CD4-positive, alpha-beta T cell treated with Interleukin-10 for 1 hour (primary cell): Measurements from ENCODE around the gene IQGAP1.
"Not testable (repeated sequence)": the region's sequence is repeated elsewhere in the genome, so short reads cannot be mapped to it uniquely, and the experiment has no call there.

Experiments
- DNase-seq: peaks from one replicate; pipeline ENCODE4 v3.0.0-alpha.2; 2020

Gene IQGAP1

DNA sequence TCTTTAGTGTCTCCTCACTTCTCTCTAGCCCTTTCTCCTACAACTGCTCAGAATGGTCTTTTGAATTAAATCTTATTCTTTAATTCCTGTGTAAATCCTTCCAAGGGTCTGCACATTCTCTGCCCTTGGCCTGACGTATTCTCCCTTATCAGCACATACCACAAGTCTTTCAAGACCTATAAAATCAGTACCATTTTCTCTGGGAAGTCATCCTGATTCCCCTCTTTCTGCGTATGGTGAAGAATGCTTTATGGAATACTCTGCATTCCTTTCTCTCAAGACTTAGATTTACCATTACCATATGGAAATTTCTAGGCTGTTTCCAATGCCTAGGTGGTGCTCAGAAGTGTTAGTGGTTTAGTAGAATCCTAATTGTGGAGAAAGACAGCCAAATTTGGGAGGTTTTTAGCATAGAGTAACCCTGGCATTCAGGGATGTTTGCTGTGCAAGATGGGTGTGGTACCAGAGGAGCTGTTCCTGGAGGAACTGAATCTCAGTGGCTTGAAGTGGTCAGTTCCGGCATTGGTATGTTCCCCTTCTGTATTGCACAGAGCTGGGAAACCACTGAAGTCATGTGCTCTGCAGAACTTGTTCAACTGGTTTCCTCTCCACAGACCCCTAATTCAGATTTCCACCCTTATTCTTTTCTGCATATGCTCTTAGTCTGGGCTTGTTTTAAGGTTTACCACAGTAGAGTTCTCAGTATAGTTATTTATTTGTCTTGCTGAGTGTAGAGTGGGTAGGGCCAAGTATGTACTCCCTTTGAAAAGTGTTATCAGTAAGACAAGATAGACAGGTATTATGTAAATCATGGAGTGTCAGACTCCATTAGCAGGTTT is 24.5 kb downstream of the IQGAP1 start:
- DNase-seq, result peak; percentile 31

DNA sequence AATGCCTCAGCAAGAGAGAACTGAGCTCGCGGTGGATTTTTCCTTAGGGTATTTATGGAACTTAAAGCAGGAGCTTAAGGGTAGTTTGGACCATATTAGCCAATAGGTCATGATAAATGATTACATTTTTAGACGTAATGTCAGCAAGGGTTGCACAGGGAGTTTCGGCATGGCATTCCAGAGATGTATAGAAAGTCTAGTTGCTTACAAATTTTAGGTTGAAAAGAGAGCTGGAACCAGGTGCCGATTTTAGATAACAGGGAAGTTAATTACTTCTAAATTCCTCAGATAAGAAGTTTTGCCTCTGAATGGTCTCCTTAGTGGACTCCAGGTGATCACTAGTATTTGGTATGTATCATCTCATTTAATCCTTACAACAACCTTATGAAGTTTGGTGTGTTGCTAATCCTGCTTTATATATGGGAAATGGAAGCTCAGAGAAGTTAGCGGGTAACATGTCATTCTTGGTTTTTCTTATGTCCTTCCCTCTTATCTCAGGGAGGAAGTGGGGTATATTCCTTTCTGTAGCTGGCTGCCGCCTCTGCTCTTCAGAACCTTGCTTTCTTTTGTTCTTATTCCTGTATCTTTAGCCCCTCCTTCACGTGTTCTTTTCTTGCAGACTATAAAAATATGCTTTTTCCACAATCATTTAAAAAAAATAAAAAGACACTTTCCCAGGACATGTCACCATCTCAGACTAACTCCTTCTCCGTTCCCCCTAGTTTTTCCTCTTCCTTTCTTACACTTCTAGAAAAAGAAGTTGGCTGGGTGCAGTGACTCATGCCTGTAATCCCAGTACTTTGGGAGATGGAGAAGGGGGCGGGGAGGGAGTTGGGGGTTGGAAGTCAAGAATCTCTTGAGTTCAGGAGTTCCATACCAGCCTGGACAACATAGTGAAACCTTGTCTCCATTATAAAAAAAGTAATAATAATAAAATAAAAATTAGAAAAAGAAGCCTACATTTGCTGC is 25.7 kb downstream of the IQGAP1 start:
- no peak for DNase-seq

DNA sequence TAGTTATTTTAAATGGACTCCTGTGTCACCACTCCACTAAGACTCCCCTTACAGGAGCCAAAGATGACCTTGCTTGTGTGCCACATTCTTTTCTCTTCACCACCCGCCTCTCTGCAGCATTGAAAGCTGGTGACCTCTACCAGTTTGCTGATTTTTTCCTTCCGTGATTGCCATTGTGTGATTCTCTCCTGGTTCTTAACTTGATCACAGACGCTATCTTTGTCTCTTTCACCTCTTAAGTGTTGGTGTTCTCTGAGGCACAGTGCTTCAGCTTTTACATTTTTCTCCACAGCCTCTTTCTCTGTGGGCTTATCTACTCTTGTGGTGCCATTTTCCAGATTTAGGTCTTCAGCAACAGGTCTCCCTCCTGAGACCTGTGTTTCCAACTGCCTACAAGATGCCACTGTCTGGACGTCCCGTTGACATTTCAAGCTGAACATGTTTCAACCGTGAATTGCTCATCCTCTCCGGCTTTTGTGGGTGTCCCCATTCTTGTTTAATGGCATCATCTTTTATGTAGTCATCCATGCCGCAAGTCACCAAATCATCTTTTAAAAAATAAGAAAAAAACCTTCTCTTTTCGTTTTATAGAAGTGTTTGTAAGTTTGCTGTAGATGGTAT is 26.5 kb downstream of the IQGAP1 start:
- no peak for DNase-seq

DNA sequence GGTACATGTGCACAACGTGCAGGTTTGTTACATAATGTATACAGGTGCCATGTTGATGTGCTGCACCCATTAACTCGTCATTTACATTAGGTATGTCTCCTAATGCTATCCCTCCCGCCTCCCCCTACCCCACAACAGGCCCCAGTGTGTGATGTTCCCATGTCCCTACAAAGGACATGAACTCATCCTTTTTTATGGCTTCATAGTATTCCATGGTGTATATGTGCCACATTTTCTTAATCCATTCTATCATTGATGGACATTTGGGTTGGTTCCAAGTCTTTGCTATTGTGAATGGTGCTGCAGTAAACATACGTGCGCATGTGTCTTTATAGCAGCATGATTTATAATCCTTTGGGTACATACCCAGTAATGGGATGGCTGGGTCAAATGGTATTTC is 28.0 kb downstream of the IQGAP1 start:
- not testable (repeated sequence) for DNase-seq

DNA sequence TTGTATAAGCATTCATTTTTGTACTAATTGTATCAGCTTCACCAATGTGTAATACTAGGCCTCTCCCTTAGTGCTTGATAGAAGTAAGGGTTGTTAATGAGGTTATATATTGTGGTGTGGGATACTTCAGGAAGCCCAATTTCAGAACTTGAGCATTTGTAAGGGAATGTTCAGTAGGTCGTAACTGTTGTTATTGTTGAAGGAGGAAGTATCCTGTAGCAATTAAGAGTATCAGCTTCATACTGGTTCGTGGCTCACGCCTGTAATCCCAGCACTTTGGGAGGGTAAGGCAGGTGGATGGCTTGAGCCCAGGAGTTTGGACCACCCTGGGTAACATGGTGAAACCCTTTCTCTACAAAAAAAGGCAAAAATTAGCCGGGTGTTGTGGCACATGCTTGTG is 30.6 kb downstream of the IQGAP1 start:
- no peak for DNase-seq

DNA sequence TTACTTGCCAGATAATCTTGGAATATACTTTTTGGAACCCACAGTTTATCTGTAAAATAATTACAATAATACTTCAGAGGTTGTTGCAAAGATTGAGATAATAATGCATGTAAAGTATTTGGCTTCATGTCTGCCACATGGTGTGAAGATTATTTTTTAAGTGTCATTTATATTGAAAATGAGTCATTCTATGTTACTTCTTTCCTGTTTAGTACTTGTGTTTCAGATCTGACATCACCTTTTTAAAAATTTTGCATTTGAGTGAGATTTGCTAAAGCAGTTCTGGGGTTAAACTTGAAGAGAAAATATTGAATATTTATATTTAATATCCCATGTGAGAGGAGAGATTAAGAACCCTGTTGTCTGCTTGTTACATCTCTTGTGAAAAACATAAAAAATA is 31.2 kb downstream of the IQGAP1 start:
- no peak for DNase-seq

DNA sequence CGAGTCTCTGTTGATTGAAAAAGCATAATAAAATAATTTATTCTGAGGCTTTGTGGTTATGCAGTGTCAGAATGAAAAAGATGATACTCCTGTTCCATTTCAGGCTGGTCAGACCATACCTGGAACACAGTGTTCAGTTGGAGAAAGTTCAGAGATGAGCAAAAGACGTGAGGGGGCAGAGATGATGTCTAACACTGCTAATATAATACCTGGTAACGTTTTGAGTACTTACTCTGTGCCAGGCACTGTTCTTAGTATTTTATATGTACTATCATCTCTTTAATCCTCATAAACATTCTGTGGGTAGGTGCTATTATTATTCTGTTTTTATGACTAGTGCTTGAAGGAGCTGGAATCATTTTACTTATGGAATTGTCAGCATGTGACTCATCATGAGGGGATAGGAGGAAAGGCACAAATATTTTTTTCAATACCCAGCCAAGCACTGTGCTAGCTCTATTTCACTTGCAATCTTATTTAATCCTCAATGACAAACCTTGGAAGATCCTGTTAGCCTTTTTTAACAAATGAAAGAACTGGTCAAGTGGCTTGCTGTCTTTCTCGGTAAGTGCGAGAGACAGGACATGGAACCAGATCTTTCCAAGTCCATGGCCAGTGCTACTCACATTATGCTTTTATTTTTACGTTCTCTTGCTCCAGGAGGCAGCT is 31.8 kb downstream of the IQGAP1 start:
- no peak for DNase-seq

DNA sequence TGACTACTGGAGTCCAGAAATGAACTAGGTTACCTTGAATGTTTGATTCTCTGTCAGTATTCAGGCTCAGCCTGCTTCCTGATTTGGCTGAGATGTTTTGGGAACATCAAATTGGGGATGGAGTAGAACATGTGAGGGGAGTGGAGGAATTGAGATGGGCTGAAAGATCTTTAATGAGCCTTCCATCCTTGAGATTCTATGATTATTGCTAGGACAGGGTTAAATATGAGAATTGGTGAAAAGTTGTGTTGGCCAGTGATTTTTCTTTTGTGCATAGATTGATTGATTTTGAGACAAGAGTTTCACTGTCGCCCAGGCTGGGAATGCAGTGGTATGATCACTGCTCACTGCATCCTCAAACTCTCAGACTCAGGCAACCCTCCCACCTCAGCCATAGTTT is 32.4 kb downstream of the IQGAP1 start:
- no peak for DNase-seq

DNA sequence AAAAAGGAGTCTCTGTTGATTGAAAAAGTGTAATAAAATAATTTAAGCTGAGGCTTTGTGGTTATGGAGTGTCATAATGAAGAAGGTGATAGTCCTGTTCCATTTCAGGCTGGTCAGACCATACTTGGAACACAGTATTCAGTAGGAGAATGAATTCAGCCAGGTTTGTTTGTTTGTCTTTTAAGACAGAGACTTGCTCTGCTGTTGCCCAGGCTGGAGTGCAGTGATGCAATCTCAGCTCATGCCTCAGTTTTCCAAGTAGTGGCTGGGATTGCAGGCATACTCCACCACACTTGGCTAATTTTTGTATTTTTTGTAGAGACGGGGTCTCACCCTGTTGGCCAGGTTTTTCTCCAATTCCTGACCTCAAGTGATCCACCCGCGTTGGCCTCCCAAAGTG is 33.5 kb downstream of the IQGAP1 start:
- DNase-seq, result no peak

DNA sequence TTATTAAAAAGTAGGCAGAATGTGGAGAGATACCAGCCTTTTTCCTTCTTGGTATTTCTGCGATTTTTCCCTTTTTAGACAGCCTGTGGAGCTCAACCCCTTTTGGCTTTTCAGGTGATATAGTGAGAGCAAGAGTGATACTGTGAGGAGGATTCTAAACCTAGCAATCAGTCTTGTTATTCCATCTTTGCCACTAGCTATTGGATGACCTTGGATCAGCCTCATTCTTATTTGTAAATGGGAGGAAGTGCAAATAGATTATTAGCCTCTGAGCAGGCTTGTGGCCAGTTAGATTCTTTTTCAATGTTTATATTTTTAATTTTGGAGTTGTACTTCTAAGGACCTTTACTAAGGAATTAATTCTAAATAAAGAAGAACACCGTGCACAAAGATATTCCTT is 34.0 kb downstream of the IQGAP1 start:
- DNase-seq, result no peak

DNA sequence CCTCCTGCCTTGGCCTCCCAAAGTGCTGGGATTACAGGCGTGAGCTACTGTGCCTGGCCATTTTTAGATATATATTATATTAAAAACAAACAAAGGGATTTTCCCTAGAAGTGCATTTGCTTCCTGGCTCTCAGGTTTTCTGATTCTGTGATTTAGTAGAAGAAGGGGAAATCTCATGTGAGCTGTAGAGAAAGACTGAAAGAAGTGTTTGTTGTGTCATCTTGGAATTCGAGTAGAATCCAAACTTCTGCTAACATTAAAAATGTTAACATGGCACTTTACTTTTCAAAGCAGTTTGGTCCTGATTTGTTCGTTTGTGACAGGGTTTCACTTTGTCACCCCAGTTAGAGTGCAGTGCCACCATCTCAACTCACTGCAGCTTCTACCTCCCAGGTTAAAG is 34.9 kb downstream of the IQGAP1 start:
- DNase-seq, result no peak

DNA sequence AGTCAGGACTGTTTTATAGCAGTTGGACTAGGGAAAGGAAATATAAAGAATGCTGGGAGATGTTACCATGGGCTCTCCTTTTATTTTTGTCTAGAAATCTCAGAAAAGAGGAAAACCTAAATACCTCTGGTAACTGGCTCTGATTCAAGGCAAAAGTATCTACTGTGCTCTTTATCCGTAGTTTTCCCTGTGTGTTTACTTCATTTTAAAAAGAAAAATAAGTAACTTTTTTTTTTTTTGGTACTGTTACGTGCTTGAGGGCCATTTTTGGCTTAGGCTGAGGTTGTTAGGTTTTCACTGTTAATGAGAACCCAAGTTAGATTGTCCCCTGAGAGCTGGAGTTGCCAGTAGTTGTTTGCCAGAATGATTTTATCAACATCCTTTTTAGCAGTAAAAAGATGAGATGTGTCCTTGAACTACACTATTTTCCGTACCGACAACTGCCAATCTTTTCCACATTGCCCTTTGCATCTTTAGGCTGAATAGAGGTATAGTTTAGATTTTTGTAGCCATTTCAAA is 35.8 kb downstream of the IQGAP1 start:
- no peak for DNase-seq

DNA sequence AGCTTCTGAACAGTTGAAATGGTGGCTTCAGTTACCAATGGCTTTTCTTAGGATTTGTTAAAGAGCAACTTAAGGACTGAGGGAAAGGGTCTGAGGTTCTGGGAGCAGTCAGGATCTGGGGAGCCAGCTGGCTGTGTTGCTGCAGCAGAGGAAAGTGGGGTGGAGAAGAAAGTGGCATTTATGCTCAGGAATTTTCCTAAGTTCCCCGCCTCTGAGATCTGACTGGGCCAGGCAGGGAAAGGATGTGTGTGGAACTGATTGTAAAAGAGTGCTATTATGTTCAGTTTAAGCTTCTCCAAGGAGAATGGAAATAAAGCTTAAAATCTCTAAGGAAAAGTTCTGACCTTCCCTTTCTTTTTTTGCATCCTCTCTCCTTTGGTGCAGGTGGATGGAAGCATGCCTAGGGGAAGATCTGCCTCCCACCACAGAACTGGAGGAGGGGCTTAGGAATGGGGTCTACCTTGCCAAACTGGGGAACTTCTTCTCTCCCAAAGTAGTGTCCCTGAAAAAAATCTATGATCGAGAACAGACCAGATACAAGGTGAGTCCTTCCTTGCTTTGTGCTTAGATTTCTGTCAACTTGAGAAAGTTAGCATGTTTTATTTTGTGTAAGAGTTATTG is 37.8 kb downstream of the IQGAP1 start:
- no peak for DNase-seq

DNA sequence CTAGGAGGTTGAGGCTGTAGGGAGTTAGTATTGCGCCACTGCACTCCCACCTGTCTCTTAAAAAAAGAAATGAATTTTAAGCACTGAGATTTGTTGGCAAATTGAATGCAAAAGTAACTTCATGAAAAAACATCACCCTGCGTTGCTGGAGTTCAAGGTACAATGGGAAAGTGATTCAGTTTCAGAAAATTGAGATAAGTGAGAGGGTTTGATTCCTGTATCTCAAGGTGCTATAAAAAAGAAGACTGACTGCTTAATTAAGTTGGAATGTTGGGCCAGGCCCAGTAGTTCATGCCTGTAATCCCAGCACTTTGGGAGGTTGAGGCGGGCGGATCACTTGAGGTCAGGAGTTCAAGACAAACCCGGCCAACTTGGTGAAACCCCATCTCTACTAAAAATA is 39.1 kb downstream of the IQGAP1 start:
- DNase-seq, result no peak

DNA sequence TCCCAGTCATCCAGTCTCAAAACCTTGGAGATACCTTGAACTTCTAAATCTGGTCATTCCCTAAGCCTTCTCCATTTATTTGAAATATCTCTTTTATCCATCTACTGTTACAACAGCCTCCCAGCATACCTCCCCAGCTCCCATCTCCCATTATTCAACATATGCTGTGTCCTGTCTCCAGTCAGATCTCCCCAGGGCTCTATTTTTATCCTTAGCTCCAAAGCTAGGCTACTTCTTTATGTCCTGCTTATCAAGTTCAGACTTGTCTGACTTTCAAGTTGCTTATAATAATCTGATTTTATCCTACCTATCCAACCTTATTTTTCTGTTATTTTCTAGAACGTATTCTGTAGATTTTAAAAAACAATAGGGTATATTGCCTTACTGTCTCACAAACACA is 44.2 kb downstream of the IQGAP1 start:
- no peak for DNase-seq

DNA sequence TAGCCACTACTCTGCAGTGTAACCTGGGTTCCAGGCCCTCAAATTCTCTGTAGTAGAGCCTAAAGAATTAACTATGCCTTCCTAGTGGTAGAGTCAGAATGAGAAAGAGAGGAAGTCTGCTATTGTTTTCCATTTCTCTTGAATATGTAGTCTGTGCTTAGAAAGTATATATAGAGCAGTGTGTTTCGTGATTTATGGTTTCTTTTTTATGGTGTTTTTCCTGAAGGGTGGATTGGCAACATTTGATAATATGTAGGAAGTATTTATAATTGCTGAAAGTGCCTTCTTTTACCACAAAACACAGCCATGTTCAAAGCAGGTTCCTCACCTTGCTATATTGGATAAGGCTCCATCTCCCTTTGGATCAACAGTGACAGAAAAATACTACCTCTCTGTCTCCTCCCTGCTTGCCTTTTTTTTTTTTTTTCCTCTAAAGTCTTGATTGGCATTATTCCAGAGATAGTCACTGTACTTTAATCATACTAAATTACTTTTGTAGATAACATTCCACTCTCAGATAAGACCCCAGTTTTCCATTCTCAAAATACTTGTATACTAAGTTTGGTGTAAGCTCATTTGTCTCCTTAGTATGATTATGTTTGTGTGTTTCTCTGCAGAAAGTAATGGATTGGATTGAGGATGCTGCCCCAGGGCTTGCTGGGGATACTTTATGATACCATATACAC is 47.8 kb downstream of the IQGAP1 start:
- no peak for DNase-seq

DNA sequence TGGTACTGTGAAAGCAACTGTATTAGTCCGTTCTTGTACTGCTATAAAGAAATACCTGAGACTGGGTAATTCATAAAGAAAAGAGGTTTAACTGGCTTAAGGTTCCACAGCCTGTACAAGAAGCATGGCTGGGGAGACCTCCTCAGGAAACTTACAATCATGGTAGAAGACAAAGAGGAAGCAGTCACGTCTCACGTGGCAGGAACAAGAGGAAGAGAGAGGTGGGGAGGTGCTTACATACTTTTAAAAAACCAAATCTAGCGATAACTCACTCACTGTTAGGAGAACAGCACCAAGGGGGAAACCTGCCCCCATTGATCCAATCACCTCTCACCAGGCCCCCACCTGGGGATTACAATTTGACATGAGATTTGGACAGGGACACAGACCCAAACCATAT is 48.9 kb downstream of the IQGAP1 start:
- DNase-seq, result no peak

DNA sequence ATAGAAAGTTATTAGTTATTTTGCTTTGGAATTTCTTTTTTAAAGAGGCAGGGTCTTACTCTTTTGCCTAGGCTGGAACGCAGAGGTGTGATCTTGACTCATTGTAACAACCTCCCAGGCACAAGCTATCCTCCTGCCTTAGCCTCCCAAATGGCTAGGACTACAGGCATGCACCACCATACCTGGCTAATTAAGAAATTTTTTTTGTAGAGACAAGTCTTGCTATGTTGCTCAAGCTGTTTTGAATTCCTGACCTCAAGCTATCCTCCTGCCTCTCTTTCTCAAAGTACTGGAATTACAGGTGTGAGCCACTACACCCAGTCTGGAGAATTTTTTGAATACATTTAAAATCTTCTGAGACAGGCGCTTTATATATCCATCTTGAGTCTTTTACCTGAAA is 49.5 kb downstream of the IQGAP1 start:
- no peak for DNase-seq

DNA sequence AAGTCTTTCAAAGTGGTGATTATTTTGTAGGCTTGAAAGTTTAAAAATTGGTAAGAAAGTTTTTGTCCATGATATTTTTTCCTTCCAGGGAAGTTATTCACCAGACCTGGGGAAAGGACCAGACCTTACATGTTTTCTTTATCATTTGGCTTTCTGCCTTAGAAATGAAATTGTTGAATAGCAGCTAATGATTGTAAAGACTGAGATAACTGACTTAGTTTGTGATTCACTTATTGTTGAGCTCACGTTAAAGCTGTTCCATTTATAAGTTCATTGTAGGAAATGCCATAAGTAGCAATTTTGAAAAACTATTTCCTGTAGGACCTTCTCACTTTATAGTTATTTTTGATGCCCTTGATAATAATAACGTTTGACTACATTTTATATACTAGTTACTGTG is 51.9 kb downstream of the IQGAP1 start:
- no peak for DNase-seq

DNA sequence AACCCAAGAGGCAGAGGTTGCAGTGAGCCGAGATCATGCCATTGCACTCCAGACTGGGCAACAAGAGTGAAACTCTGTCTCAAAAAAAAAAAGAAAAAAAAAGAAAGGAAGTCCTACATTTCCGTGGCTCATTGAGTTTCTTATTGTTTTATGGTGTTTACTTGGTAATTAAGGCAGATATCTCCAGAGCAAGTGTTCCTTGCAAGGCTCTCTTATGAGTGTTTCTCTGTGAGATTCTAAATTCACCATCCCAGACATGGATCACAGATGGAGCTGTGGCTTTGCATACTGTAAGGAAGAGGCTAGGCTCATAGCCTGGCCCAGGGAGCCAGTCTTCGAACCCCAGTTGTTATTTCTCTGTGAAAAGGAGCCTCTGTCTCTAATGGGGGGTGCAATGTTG is 53.0 kb downstream of the IQGAP1 start:
- no peak for DNase-seq

DNA sequence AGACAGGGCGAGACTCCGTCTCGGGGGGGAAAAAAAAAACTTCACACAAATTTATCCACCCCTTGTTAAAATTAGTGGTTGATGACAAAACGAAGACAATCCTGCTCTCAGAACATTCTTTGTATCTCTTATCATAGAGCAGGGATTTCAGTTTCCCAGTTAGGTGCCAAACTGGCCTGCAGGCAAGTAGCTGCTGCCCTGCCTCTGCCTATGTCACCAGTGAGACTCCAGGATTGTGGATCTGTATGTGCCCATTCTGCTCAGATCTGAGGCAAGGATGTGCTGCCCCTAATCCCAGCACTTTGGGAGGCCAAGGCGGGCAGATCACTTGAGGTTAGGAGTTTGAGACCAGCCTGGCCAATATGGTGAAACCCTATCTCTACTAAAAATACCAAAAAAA is 54.4 kb downstream of the IQGAP1 start:
- DNase-seq, result no peak
